ENCODE data around the gene PML.
"Not testable (repeated sequence)": the region's sequence is repeated elsewhere in the genome, so short reads cannot be mapped to it uniquely, and the experiment has no call there.

The PML gene

GRCh38 chr15:73959012-73959581 lies 35.4 kb upstream of the PML start:
- no peak for DNase-seq (ENCODE audit: low spot score)

GRCh38 chr15:73959801-73960200 lies 34.7 kb upstream of the PML start:
- no peak for DNase-seq (ENCODE audit: low spot score)

GRCh38 chr15:73960472-73961070 lies 33.9 kb upstream of the PML start:
- DNase-seq (ENCODE audit: low spot score) = not testable (repeated sequence)

- DNase-seq (ENCODE audit: low spot score) = no peak
Observed at GRCh38 chr15:73962433-73962832, 32.1 kb upstream of the PML start.

GRCh38 chr15:73964736-73965093 lies 29.8 kb upstream of the PML start:
- DNase-seq (ENCODE audit: low spot score) = peak; percentile 88

- DNase-seq (ENCODE audit: low spot score) = peak; percentile 65
Observed at GRCh38 chr15:73965094-73965757, 29.3 kb upstream of the PML start.

GRCh38 chr15:73965758-73966113 lies 28.8 kb upstream of the PML start:
- DNase-seq (ENCODE audit: low spot score) = no peak

- DNase-seq (ENCODE audit: low spot score) = no peak
Observed at GRCh38 chr15:73968461-73968860, 26.1 kb upstream of the PML start.

GRCh38 chr15:73969151-73969759 lies 25.3 kb upstream of the PML start:
- DNase-seq (ENCODE audit: low spot score) = no peak

- peak; percentile 86 for DNase-seq (ENCODE audit: low spot score)
Observed at GRCh38 chr15:73972984-73973682, 21.4 kb upstream of the PML start.

GRCh38 chr15:73973683-73974200 lies 20.8 kb upstream of the PML start:
- not testable (repeated sequence) for DNase-seq (ENCODE audit: low spot score)

- not testable (repeated sequence) for DNase-seq (ENCODE audit: low spot score)
Observed at GRCh38 chr15:73975440-73976125, 18.9 kb upstream of the PML start.

GRCh38 chr15:73978896-73979295 lies 15.6 kb upstream of the PML start:
- DNase-seq (ENCODE audit: low spot score) = no peak

- DNase-seq (ENCODE audit: low spot score) = no peak
Observed at GRCh38 chr15:73979636-73980035, 14.9 kb upstream of the PML start.

GRCh38 chr15:73981761-73982221 lies 12.7 kb upstream of the PML start:
- DNase-seq (ENCODE audit: low spot score) = no peak

- DNase-seq (ENCODE audit: low spot score) = no peak
Observed at GRCh38 chr15:73982222-73982962, 12.1 kb upstream of the PML start.

GRCh38 chr15:73983211-73983727 lies 11.2 kb upstream of the PML start:
- no peak for DNase-seq (ENCODE audit: low spot score)

- DNase-seq (ENCODE audit: low spot score) = no peak
Observed at GRCh38 chr15:73983773-73984172, 10.7 kb upstream of the PML start.

GRCh38 chr15:73984208-73984979 lies 10.1 kb upstream of the PML start:
- no peak for DNase-seq (ENCODE audit: low spot score)
